ENCODE results near the gene CUX1. TPM values are rescaled to one million over a fixed set of nuclear protein-coding genes. Genes with fewer than 3 reads are reported as not detected.

The CUX1 gene
- total and polyA plus RNA-seq, 2 of the 13 experiments (the other 11 are each of a cell fraction or from before 2014, with no cell fraction given) = 13.7 to 14.9 TPM

- Histone ChIP-seq H3K36me3 (replicated peaks in 1 of 2; ENCODE audit: control insufficient read depth in 1 of 2, insufficient read depth in 2 of 2, low read length in 2 of 2) (peaks cover 0 to 3% of the 10 kb centered on the region in 2 experiments; a peak in 1 of 5 replicates), H3K4me3 (replicated peaks in 1 of 3; ENCODE audit: insufficient read depth in 1 of 3, low read depth in 2 of 3, low read length in 3 of 3) (no peak overlapping the region), H3K79me2 (ENCODE audit: insufficient read depth, low read length) (peaks cover 5% of the 10 kb centered on the region), H3K27ac (ENCODE audit: extremely low read length, insufficient read depth, low read length) (no peak overlapping the region), H3K4me2 (ENCODE audit: low read depth, low read length) (no peak overlapping the region), H4K20me1 (ENCODE audit: insufficient read depth, low read length) (no peaks in the 10 kb centered on the region), H2AFZ (ENCODE audit: low read length) (no peak overlapping the region), H3K9me3 (ENCODE audit: low read length) (no peaks in the 10 kb centered on the region), H3K9ac (ENCODE audit: insufficient read depth, low read depth, low read length) (no peak overlapping the region), H3K4me1 (ENCODE audit: insufficient read depth, low read length) (peaks cover 39% of the 10 kb centered on the region), H3K27me3 (ENCODE audit: control insufficient read depth in 1 of 2, insufficient read depth in 2 of 2, low read length in 2 of 2) (no peaks in the 10 kb centered on the region)
- TF ChIP-seq ZNF776 (CRISPR knock-in tag; IDR thresholded peaks at IDR 0.05) = no peak
- TF ChIP-seq RAD21 (CRISPR knock-in tag; IDR thresholded peaks at IDR 0.05) = no peak
- no peak for TF ChIP-seq REXO4 (CRISPR knock-in tag; IDR thresholded peaks at IDR 0.05; ENCODE audit: borderline replicate concordance)
- TF ChIP-seq KIAA2018 (CRISPR knock-in tag; IDR thresholded peaks at IDR 0.05; ENCODE audit: borderline replicate concordance) = no peak
- no TSS peak for BruUV-seq (replicated peaks)
- DNase-seq (ENCODE audit: low spot score) (no peak), FAIRE-seq (no peak), ATAC-seq (no peak)
- intact Hi-C loops (cut with micrococcal nuclease; ENCODE audit: unreplicated experiment) = no loop called here
- 96% methylated on average over 24 of the region's 24 CpGs for WGBS (ENCODE audit: low lambda C conversion rate)
- ChIA-PET CTCF (ENCODE audit: low intra/inter-chr PET ratio, low total read pairs) (no interaction called here), POLR2A (no interaction called here)
- in situ Hi-C loops (cut with HindIII; ENCODE audit: extremely low pct_ligation_motif_present, low pct_unique_long_range_greater_than_20kb) = no loop called here
These were observed 204.6 kb downstream of the CUX1 start for GRCh38 chr7:102021841-102022618.
